HG03521 (cell line): ENCODE data around the gene TRIM10.

Source experiments
- ATAC-seq: cut with Tn5 transposase; IDR thresholded peaks from one replicate; pipeline ENCODE4 v1.9.1; 2021; ENCODE audit warnings: mild to moderate bottlenecking, moderate library complexity; ENCODE audit not compliant: unreplicated experiment

The TRIM10 gene, protein sequence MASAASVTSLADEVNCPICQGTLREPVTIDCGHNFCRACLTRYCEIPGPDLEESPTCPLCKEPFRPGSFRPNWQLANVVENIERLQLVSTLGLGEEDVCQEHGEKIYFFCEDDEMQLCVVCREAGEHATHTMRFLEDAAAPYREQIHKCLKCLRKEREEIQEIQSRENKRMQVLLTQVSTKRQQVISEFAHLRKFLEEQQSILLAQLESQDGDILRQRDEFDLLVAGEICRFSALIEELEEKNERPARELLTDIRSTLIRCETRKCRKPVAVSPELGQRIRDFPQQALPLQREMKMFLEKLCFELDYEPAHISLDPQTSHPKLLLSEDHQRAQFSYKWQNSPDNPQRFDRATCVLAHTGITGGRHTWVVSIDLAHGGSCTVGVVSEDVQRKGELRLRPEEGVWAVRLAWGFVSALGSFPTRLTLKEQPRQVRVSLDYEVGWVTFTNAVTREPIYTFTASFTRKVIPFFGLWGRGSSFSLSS

DNA sequence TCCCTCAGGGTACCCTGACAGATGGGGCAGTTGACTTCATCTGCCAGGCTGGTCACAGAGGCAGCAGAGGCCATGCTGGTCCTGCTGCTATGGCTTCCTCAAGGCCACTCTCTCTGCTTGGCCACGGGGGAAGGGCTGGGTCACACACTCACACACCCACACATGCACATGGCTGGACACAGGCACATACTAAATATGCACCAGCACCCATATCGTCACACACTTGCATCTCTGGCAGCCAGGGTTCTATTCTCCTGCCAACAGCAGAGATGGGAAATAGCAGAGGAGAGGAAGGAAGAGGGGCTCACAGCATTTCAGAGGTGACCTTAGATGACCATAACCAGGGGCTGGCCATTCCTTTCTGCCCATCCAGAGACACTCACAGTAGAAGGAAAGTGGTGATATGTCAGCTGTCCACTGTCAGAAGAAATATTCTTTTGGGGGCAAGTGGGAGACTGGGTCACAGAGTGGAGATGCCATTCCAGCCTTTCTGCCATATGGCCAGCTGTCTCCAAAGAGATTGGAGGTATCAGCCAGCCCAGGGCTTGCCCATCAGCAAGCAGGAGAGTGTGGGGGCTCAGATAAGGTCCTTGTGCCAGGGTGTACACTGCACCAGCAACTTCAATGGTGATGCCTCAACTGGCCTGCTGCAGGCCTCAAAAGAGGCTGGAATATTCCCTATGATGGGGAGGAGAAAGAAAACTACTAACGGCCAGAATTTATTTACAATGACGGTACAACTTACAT is at the start of gene TRIM10:
TSS of gene TRIM10 (minus strand) at position 427 of the 747 bp plus-strand sequence. CDS start at position 74, 353 bp downstream.
- ATAC-seq, result no peak

DNA sequence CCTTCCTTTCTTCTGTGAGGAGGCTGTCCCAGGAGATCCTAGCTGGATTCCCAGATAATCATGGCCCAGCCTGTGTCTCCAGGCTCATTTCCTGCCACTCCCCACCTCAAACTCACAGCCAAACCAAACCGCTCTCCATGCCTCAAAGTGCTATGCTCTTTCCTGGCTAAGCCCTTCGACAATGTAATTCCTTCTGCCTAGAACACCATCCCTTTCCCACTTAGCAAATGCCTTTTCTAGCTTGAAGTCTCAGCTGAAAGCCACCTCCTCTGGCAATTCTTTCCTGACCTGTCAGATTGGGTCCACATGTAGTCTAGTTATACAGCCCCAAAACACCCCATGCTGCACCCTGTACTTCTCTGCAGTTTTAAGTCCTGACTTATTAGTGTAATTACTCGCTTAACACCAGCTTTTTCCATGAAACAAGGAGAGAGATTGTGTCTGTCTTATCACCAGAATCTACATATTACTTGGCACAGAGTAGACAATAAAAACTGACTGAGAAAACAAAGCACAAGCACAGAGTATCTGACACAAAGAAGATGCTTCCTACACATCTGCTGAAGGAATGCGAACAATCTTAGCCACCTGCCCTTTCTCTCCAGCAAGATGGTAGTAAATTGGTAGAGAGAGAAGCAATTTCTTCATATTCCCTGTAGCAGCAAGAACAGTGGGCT is 46.7 kb upstream of the TRIM10 start:
- ATAC-seq, result no peak

DNA sequence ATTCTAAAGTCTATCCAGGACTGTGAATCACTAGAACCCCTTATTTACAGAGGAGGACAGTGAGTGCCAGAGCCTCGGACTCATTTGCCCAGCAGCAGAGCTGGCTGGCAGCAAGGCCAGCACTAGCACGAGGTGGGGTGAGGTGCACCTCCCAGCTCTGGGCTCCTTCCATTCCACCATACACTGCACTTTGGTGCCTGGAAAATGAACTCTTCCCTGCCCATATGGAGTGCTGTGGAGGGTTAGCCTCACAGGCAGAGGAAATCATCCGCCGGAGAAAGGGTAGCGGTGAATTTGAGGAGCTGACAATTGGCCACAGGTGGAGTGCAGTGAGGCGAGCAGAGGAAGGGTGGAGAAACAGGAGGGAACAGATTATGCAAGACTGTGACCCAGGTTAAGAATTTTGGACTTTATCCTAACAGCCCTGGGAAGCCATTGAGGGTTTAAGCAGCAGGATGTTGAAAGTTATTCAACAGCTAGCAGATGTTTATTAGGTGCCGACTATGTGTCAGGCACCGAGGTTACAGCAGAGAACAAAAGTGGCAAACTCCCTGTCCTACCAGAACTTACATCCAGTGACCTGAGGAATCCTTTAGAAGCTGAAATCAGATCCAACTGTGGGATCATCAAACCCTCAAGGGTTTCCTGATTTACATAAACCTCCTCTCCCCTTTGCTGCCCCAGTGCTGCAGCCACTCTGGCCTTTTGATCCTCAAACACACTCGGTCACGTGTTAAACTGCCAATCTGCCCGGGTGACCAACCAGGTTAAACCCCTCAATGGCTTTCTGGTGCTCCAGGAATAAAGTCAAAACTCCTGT is 46.0 kb upstream of the TRIM10 start:
- no peak for ATAC-seq

DNA sequence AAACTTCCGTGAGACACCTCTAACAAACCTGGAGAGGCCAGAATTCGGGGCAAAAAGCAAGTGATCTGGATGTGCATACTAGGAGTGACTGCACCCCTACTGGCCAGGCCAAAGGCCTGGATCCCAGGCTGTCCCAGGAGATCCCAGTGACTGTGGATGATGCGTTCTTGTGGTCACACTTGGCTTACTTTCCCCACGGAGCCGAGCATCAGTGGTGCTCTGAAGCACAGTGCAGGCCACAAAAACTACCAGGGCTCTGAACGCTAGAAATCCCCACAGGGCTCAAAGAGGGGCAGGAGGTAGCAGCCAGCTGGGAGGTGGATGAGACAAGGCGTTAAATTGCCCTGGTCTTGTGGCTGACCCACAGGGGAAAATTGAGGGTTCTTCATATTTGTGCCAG is 45.1 kb upstream of the TRIM10 start:
- no peak for ATAC-seq

DNA sequence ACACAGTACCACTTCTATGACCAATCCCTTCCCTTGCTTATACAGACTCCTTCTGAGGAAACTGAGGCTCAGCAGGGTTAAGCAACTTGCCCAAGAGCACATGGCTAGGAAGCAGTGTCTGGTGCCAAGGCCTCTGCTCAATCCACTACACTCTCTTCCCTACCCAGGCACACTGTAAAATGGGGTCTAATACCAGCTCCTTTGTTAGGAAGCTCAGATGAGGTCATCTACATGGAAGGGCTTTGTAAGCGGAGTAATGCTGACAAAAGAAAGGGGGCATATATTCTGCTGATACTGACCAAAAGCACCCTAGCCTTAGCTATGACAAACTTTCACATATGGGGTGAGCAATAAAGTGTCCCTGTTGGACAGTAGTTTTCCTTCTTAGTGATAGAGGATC is 43.1 kb upstream of the TRIM10 start:
- no peak for ATAC-seq

DNA sequence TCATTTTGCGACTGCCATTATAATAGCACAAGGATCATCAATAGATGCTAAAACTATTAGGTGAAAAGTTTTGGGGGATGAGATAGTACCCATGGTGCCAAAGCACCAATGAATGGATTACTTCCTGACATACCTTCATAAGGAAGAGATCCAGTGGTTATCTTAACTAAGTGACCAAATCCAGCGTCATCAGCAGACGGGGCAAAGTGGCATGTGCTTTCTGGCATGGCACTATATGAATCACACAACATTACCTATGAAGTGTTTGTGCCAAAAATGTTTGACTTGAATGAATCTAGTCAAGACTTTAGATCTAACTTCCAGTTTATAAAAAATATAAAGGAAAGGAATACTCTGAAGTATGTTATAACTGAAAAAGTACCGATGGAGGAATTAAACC is 41.4 kb upstream of the TRIM10 start:
- no peak for ATAC-seq

DNA sequence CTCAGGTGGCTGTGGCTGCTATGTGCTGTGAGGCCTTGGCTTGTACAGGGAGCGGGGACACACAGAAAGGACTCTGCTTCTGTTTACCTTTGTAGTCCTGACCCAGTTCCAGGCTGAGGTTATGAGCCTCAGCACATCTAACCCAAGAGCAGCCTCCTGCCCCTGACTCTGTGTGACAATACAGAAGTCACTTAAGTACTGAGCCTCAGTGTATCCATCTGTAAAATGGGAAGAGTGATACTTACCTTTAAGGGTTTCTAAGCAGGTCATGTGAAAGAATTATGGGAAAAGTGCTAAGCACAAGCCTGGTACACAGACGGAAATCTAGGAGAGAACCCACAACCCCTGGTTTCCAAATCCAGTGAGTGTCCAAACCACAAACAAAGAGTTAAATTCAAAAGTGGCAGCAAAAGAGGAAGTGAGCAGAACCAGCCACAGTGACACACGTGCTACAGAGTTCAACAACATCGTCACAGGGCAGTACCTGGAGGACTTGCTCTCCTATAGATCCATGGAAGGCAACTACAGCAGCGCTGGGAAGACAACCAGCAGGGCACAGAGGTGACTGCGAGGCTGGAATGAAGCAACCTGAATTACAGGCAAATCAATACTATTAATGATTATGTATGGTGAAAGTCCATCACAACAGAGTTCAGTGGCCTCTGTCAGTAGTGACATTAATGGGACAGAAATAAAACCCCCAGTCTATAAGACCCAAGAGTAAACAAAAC is 39.7 kb upstream of the TRIM10 start:
- peak; percentile 45 for ATAC-seq

DNA sequence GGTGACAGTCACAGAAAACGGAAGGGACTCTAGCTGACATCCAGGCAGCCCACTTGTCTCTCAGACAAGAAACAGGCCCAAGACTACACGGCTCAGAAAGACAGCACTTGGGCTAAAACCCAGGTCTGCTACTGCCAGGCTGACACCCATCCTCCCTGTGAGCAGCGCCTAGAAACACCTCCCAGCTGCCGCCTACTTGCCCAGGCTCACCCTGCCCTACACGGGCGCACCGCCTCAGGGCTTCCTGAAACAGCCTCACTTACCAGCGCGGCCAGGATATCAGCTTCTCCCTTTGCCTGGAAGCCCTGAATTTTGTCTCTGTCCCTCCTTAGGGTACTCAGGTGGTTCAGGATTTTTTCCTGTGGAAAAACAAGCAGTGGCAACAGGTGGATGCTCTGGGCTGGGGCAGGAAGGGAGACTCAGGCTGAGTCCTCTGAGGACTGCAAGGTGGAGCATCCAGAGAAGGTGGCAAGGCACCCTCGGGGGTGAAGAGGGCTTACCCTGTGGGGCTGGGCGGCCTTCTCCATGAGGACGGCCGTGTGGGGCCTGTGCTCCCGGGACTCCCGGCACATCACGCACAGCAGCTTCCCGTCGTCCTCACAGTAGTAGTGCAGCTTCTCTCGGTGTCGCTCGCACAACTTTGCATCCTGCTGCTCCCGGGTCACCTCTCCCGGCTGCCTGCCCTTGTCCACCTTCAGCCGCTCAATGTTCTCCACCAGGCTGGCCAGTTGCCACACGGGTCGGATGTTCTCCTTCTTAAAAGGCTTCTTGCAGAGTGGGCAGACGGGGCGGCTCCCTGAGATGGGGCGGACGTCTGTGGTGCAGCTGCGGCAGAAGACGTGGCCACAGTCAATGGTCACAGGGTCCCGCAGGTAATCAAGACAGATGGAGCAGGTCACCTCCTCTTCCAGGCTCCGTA is 37.4 kb upstream of the TRIM10 start:
- ATAC-seq, result no peak

DNA sequence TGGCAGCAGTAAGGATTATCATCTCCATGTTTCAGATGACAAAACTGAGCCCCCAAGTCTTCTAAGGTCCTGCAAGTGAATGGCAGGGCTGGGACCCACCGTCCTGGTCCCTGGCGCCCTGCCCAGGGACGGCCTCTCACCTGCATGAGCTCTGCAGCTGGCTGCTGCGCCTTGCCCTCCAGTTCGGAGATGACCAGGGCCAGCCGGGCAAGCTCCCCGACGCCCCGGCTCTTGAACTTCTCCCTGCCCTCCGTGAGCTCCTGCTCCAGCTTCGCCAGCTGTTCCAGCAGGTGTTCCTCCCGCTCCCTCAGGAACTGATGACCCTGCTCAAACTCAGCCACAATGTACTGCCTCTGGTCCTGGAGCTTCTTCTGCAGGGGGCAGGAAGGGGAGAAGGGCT is 35.4 kb upstream of the TRIM10 start:
- no peak for ATAC-seq

DNA sequence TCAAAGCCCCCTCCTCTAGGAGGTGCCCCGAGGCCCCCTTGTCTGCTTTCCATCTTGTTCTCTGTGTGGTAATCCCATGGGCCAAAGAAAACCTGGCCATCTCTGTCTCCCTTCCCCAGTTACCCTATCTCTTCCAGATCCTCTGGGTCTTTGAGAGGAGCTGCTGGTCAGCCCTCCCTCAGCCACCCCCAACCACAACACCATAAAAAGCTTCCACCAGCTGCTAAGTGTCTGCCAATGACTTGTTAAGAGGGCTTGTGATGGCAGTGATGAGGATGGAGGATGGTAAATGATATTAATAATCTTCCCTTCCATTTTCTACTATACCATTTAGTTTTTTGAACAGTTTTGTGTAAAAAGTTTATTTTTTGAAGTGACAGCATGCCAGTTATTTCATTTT is 34.9 kb upstream of the TRIM10 start:
- ATAC-seq, result no peak

DNA sequence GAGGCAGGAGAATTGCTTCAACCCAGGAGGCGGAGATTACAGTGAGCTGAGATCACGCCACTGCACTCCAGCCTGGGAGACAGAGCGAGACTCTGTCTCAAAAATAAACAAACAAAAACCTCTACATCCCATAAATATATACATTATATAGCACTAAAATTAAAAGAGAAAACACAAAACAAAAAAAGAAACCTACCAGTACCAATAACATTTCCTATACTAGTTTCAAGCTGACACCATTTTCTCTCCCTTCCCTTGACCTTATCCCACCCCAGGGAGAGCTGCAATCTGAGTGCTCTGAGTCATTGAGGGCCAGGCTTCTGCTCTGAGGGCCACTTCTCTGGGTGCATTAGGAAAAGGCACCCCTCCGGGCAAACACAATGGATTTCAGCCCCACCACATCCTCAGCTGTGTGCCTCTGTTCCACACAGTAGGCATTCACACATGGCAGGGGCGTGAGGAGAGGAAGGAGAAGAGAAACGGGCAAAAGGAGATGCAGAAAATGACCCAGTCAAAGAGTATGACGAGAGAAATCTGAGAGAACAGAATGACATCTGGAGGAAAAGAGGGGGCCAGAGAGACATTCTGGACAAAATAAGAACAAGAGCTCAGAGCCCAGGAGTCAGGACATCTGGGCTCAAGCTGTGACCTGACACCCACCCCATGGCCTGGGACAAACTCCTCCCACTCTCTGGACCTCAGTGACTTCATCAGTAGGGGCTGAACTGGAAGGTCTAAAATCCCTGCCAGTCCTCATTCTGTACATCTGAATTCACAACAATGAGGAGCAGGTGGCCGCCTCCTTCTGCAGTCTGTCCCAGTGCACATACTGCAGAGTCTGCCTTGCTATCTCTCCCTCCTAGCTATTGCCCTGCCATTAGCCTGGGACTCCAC is 34.0 kb upstream of the TRIM10 start:
- no peak for ATAC-seq

DNA sequence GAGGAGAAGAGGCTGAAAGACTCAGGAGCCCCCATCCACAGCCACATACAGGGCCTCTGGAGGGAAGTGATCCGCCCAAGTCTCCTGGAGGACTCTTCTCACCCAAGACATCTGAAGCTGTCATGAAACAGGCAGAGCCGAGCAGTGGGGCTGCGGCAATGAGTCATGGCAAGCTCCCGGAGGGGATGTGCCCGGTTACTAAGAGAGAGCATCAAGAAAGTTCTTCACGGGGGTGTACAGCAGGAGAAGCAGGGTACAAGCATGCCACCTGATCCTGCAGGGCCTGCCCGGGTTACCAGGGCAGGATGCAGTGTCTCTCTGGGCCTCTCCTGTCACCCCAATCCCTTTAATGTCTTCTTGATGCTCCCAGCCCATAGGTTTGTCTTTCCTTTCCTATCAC is 31.1 kb upstream of the TRIM10 start:
- no peak for ATAC-seq

DNA sequence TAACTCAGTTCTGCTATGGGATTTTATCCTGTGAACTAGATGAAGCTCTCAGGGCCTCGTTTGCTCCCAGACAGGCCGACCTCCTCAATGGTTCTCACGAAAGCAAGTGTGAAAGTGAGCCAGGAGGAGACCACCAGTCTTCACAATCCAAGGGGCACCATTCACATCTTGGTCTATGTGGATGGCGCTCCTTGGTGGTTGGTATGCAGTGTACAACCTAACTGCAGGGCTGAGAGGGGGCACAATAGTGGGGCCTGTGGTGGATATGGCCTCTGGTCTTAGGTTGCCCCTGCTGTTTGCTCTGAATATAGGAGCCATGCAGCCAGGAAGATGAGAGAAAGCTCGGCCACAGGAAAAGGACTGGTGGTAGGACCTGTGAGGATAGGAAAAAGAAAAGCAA is 27.5 kb upstream of the TRIM10 start:
- ATAC-seq, result no peak

DNA sequence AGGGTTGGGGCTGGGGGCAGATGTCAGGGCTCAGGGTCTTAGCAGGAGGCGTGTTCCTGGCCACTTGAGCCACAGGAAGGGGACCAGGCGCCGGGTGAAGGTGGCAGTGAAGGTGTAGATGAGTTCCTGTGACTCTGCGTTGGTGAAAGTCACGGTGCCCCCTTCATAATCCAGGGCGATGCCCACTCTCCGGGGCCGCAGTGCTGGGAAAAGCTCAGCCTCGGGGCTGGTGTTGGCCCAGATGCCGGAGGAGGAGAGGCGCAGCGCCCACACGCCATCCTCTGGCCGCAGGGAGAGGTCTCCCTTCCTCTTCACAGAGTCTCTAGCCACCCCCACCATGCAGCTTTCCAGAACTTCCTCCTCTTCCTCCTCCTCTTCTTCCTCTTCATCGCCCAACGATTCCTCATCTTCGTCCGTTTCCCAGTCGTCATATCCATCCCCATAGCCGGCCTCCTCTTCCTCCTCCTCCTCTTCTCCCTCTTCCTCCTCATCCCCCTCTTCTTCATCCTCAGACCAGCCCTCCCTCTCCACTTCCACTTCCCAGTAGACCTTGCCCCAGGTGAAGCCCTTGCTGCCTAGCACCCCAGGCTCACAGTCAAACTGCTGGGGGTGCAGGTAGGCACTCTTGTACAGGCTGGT is 25.0 kb upstream of the TRIM10 start:
- no peak for ATAC-seq

DNA sequence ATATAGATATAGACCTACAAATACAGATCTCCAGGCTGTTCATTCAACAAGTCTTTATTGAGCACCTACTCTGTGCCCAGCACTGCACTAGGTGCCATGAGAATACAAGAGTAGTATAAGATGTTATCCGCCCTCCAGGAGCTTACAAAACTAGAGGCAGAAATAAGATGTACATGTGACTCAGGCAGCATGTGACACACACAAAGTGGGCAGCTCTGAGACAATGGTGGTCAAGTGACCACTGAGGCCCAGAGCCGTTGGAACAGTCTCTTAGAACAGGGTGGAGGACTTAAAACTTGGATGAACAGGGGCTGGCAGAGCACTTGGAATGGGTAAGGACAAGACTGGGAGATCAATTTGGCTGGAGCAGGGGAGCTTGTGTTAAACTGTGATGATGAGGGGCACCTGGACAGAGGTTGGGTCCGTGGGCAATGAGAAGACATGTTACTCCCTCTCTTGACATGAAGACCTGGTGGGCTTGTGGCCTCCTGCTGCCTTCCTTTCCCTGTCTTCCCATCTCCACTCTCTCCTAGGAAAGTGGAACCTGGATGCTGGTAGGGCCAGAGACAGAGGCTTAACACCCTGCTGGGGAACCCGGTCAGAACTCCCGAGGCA is 23.5 kb upstream of the TRIM10 start:
- no peak for ATAC-seq

DNA sequence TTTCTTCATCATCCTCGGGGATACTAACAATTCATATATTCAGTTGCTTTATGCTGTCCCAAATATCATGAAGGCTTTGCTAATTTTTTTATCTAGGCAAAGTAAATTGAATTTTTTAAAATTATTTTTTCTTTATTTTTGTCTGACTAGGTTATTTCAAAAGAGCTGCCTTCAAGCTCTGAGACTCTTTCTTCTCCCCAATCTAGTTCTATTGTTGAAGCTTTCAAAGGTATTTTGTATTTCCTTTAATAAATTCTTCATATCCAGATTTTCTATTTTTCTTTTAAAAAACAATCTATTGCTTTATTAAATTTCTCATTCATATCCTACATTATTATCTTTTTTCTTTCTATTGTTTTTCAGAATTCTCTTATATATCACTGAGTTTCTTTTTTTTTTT is 19.1 kb upstream of the TRIM10 start:
- ATAC-seq, result no peak

DNA sequence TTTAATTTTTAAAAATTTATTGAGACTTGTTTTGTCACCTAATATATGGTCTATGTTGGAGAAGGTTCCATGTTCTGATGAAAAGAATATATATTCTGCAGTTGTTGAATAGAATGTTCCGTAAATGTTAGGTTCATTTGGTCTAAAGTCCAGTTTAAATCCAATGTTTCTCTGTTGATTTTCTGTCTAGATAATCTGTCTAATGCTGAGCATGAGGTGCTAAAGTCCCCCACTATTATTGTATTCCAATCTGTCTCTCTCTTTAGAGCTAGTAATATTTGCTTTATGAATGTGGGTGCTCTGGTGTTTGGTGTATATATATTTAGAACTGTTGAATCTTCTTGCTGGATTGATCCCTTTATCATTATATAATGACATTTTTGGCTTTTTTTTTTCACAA is 17.8 kb upstream of the TRIM10 start:
- ATAC-seq, result no peak
